OCI-LY1 (cell line): ENCODE results near the gene HOMER1.
A peak's percentile ranks its signal among the peaks of the same experiment; 100 is the strongest.

Experiments
- H2AFZ ChIP-seq: fragments of 200-600 bp; sonication (generic), shearing (Covaris generic); 2 replicates; pipeline ENCODE4 v1.6.0; 2014; ENCODE audit warnings: antibody characterized with exemption, mild to moderate bottlenecking, low read length
- H3F3A ChIP-seq: fragments of 200-600 bp; sonication (generic), shearing (Covaris generic); 2 replicates; pipeline ENCODE4 v1.6.0; 2014; ENCODE audit warnings: mild to moderate bottlenecking, antibody characterized with exemption, low read length, moderate library complexity; ENCODE audit not compliant: insufficient read depth
- H3K27ac ChIP-seq: fragments of 200-600 bp; sonication (generic); 2 replicates; pipeline ENCODE4 v1.5.1; 2014; ENCODE audit warnings: low read length, mixed run types, mild to moderate bottlenecking, low read depth; ENCODE audit not compliant: poor library complexity, severe bottlenecking
- H3K27me3 ChIP-seq: fragments of 200-600 bp; sonication (generic); 2 replicates; pipeline ENCODE4 v1.6.0; 2014; ENCODE audit warnings: antibody characterized with exemption, mild to moderate bottlenecking, low read length, moderate library complexity; ENCODE audit not compliant: insufficient read depth
- H3K36me3 ChIP-seq: fragments of 200-600 bp; sonication (generic); 2 replicates; pipeline ENCODE4 v1.6.1; 2014; ENCODE audit warnings: mild to moderate bottlenecking, antibody characterized with exemption, low read length, moderate library complexity, mixed read lengths; ENCODE audit not compliant: insufficient read depth
- H3K4me1 ChIP-seq: fragments of 200-600 bp; sonication (generic); 2 replicates; pipeline ENCODE4 v1.5.1; 2014; ENCODE audit warnings: mild to moderate bottlenecking, low read length, moderate library complexity; ENCODE audit not compliant: insufficient read depth, severe bottlenecking
- H3K4me2 ChIP-seq: fragments of 200-600 bp; sonication (generic), shearing (Covaris generic); 2 replicates; pipeline ENCODE4 v1.6.1; 2014; ENCODE audit warnings: low read length
- H3K4me3 ChIP-seq: fragments of 200-600 bp; sonication (generic); 2 replicates; pipeline ENCODE4 v1.5.1; 2014; ENCODE audit warnings: low read length, low read depth, mild to moderate bottlenecking, mixed read lengths; ENCODE audit not compliant: poor library complexity, severe bottlenecking
- H3K79me2 ChIP-seq: fragments of 200-600 bp; shearing (Covaris generic); 2 replicates; pipeline ENCODE4 v1.6.1; 2016; ENCODE audit warnings: mixed run types, low read length, mixed read lengths; ENCODE audit not compliant: insufficient read depth
- H3K9ac ChIP-seq: fragments of 200-600 bp; sonication (generic), shearing (Covaris generic); 2 replicates; pipeline ENCODE4 v1.6.1; 2014; ENCODE audit warnings: mild to moderate bottlenecking, low read length, mixed read lengths
- H3K9me2 ChIP-seq: fragments of 200-600 bp; sonication (generic), shearing (Covaris generic); 2 replicates; pipeline ENCODE4 v1.6.1; 2014; ENCODE audit warnings: low read depth, mild to moderate bottlenecking, low read length, mixed read lengths
- H3K9me3 ChIP-seq: fragments of 200-600 bp; shearing (Covaris generic); 2 replicates; pipeline ENCODE4 v1.6.1; 2014; ENCODE audit warnings: low read length, mixed read lengths
- H4K20me1 ChIP-seq: fragments of 200-600 bp; sonication (generic), shearing (Covaris generic); 2 replicates; pipeline ENCODE4 v1.6.0; 2016; ENCODE audit warnings: mild to moderate bottlenecking, low read length; ENCODE audit not compliant: insufficient read depth
- EZH2 ChIP-seq: fragments of 200-600 bp; sonication (generic), shearing (Covaris generic); IDR thresholded peaks from 2 replicates; pipeline ENCODE4 v1.8.0; 2017; ENCODE audit warnings: borderline replicate concordance, mixed run types, mild to moderate bottlenecking, antibody characterized with exemption, low read length, moderate library complexity, mixed read lengths
- TF ChIP-seq, protein P1 (sequence below): fragments of 200-600 bp; sonication (generic), shearing (Covaris generic); IDR thresholded peaks from 2 replicates; pipeline ENCODE4 v1.5.1; 2017; ENCODE audit warnings: mild to moderate bottlenecking, antibody characterized with exemption, low read length, moderate library complexity, mixed read lengths

The HOMER1 gene

DNA sequence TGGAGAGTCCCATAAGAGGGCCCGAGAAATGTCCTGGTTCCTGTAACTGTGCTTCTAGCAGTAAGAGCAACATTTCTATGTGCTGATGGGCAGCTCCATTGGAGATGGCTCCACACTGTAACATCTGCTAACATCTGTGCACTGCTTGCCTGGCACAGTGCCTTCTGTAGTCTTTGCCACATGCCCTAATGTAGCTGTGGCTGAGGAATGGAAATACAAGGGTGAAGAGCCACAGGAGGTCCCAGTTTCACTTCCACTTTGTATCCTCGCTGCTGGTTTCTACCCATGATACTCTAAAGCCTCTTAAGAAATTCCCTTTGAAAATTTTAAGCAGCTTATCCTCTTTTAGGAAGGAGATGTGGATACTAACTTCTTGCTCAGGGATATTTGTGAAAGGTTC is 97.4 kb downstream of the HOMER1 start:
- Histone ChIP-seq H3K4me1 (peaks cover 8% of the 10 kb centered on the region), H3K4me2 (peak overlapping the region; percentile 50), H3K27me3 (no peaks in the 10 kb centered on the region), H3F3A (0 out of 2 replicates have a peak, but pooled peaks cover 3% of the 10 kb centered on the region), H3K79me2 (no peaks in the 10 kb centered on the region), H3K36me3 (no peaks in the 10 kb centered on the region), H3K9me3 (no peaks in the 10 kb centered on the region), H3K4me3 (no peak overlapping the region), H3K27ac (no peak overlapping the region), H3K9me2 (no peaks in the 10 kb centered on the region), H4K20me1 (no peaks in the 10 kb centered on the region), H3K9ac (no peak overlapping the region), H2AFZ (no peak overlapping the region)
- TF ChIP-seq, protein P1, sequence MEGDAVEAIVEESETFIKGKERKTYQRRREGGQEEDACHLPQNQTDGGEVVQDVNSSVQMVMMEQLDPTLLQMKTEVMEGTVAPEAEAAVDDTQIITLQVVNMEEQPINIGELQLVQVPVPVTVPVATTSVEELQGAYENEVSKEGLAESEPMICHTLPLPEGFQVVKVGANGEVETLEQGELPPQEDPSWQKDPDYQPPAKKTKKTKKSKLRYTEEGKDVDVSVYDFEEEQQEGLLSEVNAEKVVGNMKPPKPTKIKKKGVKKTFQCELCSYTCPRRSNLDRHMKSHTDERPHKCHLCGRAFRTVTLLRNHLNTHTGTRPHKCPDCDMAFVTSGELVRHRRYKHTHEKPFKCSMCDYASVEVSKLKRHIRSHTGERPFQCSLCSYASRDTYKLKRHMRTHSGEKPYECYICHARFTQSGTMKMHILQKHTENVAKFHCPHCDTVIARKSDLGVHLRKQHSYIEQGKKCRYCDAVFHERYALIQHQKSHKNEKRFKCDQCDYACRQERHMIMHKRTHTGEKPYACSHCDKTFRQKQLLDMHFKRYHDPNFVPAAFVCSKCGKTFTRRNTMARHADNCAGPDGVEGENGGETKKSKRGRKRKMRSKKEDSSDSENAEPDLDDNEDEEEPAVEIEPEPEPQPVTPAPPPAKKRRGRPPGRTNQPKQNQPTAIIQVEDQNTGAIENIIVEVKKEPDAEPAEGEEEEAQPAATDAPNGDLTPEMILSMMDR = no peak
- no peak for TF ChIP-seq EZH2

DNA sequence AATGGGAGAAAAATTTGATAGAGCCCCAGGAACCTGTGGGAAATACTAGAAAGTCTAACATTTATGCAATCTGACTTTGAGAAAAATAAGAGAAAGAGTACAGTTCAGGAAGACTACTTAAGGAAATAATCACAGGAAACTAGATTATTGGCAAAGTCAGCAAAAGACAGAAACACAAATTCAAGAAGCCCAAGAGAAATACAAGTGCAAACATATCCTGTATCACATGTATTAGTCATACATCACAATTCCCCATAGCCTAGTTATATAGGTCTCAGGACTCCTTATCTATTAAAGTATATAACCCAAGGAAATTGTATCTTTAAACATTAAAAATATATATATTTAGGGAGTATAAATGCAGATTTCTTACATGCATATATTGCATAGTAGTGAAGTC is 100.8 kb downstream of the HOMER1 start:
- no peaks in the 10 kb centered on the region for H3K9me2 ChIP-seq
- H3K9me3 ChIP-seq = no peaks in the 10 kb centered on the region
- no peaks in the 10 kb centered on the region for H4K20me1 ChIP-seq
- H3K9ac ChIP-seq = no peak overlapping the region
- TF ChIP-seq EZH2 = no peak
- TF ChIP-seq, protein P1 = no peak
- no peaks in the 10 kb centered on the region for H3K79me2 ChIP-seq
- 0 out of 2 replicates have a peak, but pooled peaks cover 3% of the 10 kb centered on the region for H3F3A ChIP-seq
- no peak overlapping the region for H2AFZ ChIP-seq
- peaks cover 8% of the 10 kb centered on the region for H3K4me1 ChIP-seq
- no peak overlapping the region for H3K27ac ChIP-seq
- H3K4me2 ChIP-seq = no peak overlapping the region
- H3K27me3 ChIP-seq = no peaks in the 10 kb centered on the region
- H3K36me3 ChIP-seq = no peaks in the 10 kb centered on the region
- no peak overlapping the region for H3K4me3 ChIP-seq

DNA sequence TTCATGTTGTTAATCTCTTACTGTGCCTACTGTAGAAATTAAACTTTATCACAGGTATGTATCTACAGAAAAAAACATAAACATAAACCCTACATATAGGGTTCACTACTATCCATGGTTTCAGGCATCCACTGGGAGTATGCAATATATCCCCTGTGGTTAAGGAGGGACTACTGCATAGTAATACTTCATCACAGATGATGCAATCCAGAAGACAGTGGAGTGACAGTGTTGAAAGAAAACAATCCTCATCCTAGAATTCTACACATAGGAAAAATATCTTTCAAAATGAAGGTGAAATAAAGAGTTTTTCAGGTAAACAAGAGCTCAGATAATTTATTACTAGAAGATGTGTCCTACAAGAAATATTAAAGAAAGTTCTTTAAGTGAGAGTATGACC is 105.9 kb downstream of the HOMER1 start:
- Histone ChIP-seq H3K9me2 (no peaks in the 10 kb centered on the region), H3K27ac (no peak overlapping the region), H3K9ac (no peak overlapping the region), H3K27me3 (no peaks in the 10 kb centered on the region), H3K4me1 (no peaks in the 10 kb centered on the region), H3K4me3 (no peak overlapping the region), H3F3A (no peaks in the 10 kb centered on the region), H3K36me3 (no peaks in the 10 kb centered on the region), H4K20me1 (no peaks in the 10 kb centered on the region), H3K79me2 (no peaks in the 10 kb centered on the region), H3K9me3 (no peaks in the 10 kb centered on the region), H3K4me2 (no peak overlapping the region), H2AFZ (no peak overlapping the region)
- TF ChIP-seq, protein P1 = no peak
- no peak for TF ChIP-seq EZH2
